Right lobe of liver (tissue), 4 donors: Measurements from ENCODE around the gene KIF12.

Experiments used
- CTCF ChIP-seq, 4 donors: fragments of 200-600 bp in 3 of 4; fragments of 450-650 bp in 1 of 4; IDR thresholded peaks; one replicate each; pipeline versions ENCODE4 v1.5.1 to v1.8.0; 2016 to 2022; ENCODE audit warnings: antibody characterized with exemption in 4 of 4, mild to moderate bottlenecking in 2 of 4
- POLR2A ChIP-seq: fragments of 450-650 bp; IDR thresholded peaks from one replicate; pipeline ENCODE4 v1.6.1; 2017; ENCODE audit warnings: antibody characterized with exemption, mild to moderate bottlenecking
- donor health status: DM: no; HTN: no; CAD: no.
- donor health status: DM: no; HTN: no; CAD: no.
- donor health status: DM: no; HTN: yes; CAD: no.

GRCh38 chr9:114099669-114100270 is 678 bp upstream of the KIF12 start:
- TF ChIP-seq CTCF (IDR thresholded peaks at IDR 0.05) (no peak), POLR2A (no peak)
